BE2C (cell line): Measurements from ENCODE around the gene DRAM2.

Source experiments
- DNase-seq: peaks from one replicate; pipeline ENCODE4 v3.0.0-alpha.2; 2020
- H3K27me3 ChIP-seq: fragments of 250-450 bp; sonication (Bioruptor Pico); 2 replicates; pipeline ENCODE4 v1.5.1; 2020; ENCODE audit warnings: mild to moderate bottlenecking
- H3K36me3 ChIP-seq: fragments of 250-450 bp; sonication (Bioruptor Pico); 2 replicates; pipeline ENCODE4 v1.5.1; 2020; ENCODE audit warnings: mild to moderate bottlenecking
- H3K4me1 ChIP-seq: fragments of 250-450 bp; sonication (Bioruptor Pico); 2 replicates; pipeline ENCODE4 v1.5.1; 2020
- H3K4me3 ChIP-seq: 2 replicates; pipeline ENCODE4 v1.5.1; 2011; ENCODE audit warnings: low read depth, low read length
- H3K9me3 ChIP-seq: fragments of 250-450 bp; sonication (Bioruptor Pico); 2 replicates; pipeline ENCODE4 v1.5.1; 2020
- CTCF ChIP-seq: IDR thresholded peaks from 2 replicates; pipeline ENCODE4 v1.5.1; 2012; ENCODE audit warnings: mild to moderate bottlenecking, low read depth, low read length

The DRAM2 gene

GRCh38 chr1:111126354-111126753, 13.5 kb downstream of the DRAM2 start:
- DNase-seq, result no peak
- Histone ChIP-seq H3K27me3 (no peaks in the 10 kb centered on the region), H3K4me1 (no peaks in the 10 kb centered on the region), H3K9me3 (no peaks in the 10 kb centered on the region), H3K4me3 (no peak overlapping the region), H3K36me3 (peaks cover 15% of the 10 kb centered on the region)
- no peak for TF ChIP-seq CTCF

GRCh38 chr1:111116496-111116895, 23.4 kb downstream of the DRAM2 start:
- no peak overlapping the region for H3K4me3 ChIP-seq
- peaks cover 20% of the 10 kb centered on the region for H3K36me3 ChIP-seq
- no peaks in the 10 kb centered on the region for H3K9me3 ChIP-seq
- no peak for TF ChIP-seq CTCF
- DNase-seq, result no peak
- no peaks in the 10 kb centered on the region for H3K27me3 ChIP-seq
- H3K4me1 ChIP-seq, result no peaks in the 10 kb centered on the region

- TF ChIP-seq CTCF, result no peak
- H3K4me3 ChIP-seq, result no peak overlapping the region
- no peak for DNase-seq
- no peaks in the 10 kb centered on the region for H3K9me3 ChIP-seq
- H3K27me3 ChIP-seq, result no peaks in the 10 kb centered on the region
- no peaks in the 10 kb centered on the region for H3K36me3 ChIP-seq
- H3K4me1 ChIP-seq, result no peaks in the 10 kb centered on the region
Observed at GRCh38 chr1:111110197-111110899, 29.5 kb downstream of the DRAM2 start.

- Histone ChIP-seq H3K4me1 (no peaks in the 10 kb centered on the region), H3K36me3 (no peaks in the 10 kb centered on the region), H3K27me3 (no peaks in the 10 kb centered on the region), H3K9me3 (no peaks in the 10 kb centered on the region), H3K4me3 (no peak overlapping the region)
- DNase-seq, result no peak
- TF ChIP-seq CTCF, result no peak
Observed at GRCh38 chr1:111104981-111105380, 34.9 kb downstream of the DRAM2 start.

- no peaks in the 10 kb centered on the region for H3K9me3 ChIP-seq
- H3K4me3 ChIP-seq, result no peak overlapping the region
- TF ChIP-seq CTCF, result no peak
- H3K36me3 ChIP-seq, result no peaks in the 10 kb centered on the region
- H3K4me1 ChIP-seq, result no peaks in the 10 kb centered on the region
- no peaks in the 10 kb centered on the region for H3K27me3 ChIP-seq
- no peak for DNase-seq
Observed at GRCh38 chr1:111101854-111102642, 37.8 kb downstream of the DRAM2 start.

GRCh38 chr1:111099289-111099688, 40.6 kb downstream of the DRAM2 start:
- no peaks in the 10 kb centered on the region for H3K9me3 ChIP-seq
- no peaks in the 10 kb centered on the region for H3K4me1 ChIP-seq
- no peak for TF ChIP-seq CTCF
- no peak for DNase-seq
- H3K4me3 ChIP-seq, result no peak overlapping the region
- H3K36me3 ChIP-seq, result no peaks in the 10 kb centered on the region
- H3K27me3 ChIP-seq, result no peaks in the 10 kb centered on the region
